GM19468 (cell line): ENCODE measurements around the gene TFF1.

ENCODE experiments used
- ATAC-seq: cut with Tn5 transposase; IDR thresholded peaks from one replicate; pipeline ENCODE4 v1.9.1; 2021; ENCODE audit warnings: mild to moderate bottlenecking, moderate library complexity, moderate number of reproducible peaks; ENCODE audit not compliant: unreplicated experiment; ENCODE audit errors: extremely low read depth

TFF1 gene

GRCh38 chr21:42348762-42349161 lies 17.6 kb downstream of the TFF1 start:
- no peak for ATAC-seq

- no peak for ATAC-seq
These were observed 18.6 kb downstream of the TFF1 start for GRCh38 chr21:42347601-42348327.

GRCh38 chr21:42346866-42347600 lies 19.3 kb downstream of the TFF1 start:
- ATAC-seq, result no peak

- no peak for ATAC-seq
These were observed 19.9 kb downstream of the TFF1 start for GRCh38 chr21:42346441-42346840.

GRCh38 chr21:42344631-42345030 lies 21.7 kb downstream of the TFF1 start:
- ATAC-seq, result no peak

GRCh38 chr21:42343963-42344510 lies 22.3 kb downstream of the TFF1 start:
- ATAC-seq, result no peak

- no peak for ATAC-seq
These were observed 22.8 kb downstream of the TFF1 start for GRCh38 chr21:42343556-42343955.

GRCh38 chr21:42343101-42343500 lies 23.2 kb downstream of the TFF1 start:
- no peak for ATAC-seq

- no peak for ATAC-seq
These were observed 24.4 kb downstream of the TFF1 start for GRCh38 chr21:42341776-42342542.

GRCh38 chr21:42340187-42341050 lies 25.9 kb downstream of the TFF1 start:
- ATAC-seq, result no peak

- no peak for ATAC-seq
These were observed 27.3 kb downstream of the TFF1 start for GRCh38 chr21:42338729-42339715.

- ATAC-seq, result no peak
These were observed 28.3 kb downstream of the TFF1 start for GRCh38 chr21:42337830-42338728.

GRCh38 chr21:42337276-42337675 lies 29.1 kb downstream of the TFF1 start:
- ATAC-seq, result no peak

- no peak for ATAC-seq
These were observed 30.3 kb downstream of the TFF1 start for GRCh38 chr21:42336054-42336453.

- no peak for ATAC-seq
These were observed 33.6 kb downstream of the TFF1 start for GRCh38 chr21:42332557-42333317.

GRCh38 chr21:42331660-42332059 lies 34.7 kb downstream of the TFF1 start:
- no peak for ATAC-seq
